Measurements from ENCODE around the gene IGSF22.

Gene IGSF22

DNA sequence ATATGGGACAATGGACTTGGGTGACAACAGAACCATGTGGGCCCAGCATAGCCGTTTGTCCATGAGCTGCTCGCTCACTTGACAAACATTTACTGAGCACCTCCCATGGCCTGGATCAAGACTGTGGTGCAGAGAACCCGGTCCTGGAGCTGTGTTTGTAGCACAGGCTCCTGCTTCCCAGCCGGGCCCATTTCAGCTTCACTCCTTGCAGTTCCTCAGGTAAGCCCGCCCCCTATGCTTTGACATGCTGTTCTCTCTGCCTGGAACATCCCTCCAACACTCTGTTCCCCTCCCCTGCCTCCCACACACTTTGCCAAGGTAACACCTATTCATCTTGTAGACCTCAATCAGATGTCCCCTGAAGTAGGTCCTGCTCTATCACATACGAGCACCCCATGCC, 19.3 kb upstream of the IGSF22 start:
- H3K4me3 ChIP-seq (ENCODE audit: low read depth, low read length), result no peak overlapping the region
- TF ChIP-seq, protein P1, sequence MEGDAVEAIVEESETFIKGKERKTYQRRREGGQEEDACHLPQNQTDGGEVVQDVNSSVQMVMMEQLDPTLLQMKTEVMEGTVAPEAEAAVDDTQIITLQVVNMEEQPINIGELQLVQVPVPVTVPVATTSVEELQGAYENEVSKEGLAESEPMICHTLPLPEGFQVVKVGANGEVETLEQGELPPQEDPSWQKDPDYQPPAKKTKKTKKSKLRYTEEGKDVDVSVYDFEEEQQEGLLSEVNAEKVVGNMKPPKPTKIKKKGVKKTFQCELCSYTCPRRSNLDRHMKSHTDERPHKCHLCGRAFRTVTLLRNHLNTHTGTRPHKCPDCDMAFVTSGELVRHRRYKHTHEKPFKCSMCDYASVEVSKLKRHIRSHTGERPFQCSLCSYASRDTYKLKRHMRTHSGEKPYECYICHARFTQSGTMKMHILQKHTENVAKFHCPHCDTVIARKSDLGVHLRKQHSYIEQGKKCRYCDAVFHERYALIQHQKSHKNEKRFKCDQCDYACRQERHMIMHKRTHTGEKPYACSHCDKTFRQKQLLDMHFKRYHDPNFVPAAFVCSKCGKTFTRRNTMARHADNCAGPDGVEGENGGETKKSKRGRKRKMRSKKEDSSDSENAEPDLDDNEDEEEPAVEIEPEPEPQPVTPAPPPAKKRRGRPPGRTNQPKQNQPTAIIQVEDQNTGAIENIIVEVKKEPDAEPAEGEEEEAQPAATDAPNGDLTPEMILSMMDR (IDR thresholded peaks at IDR 0.05; ENCODE audit: low read depth, low read length), result no peak

GRCh38 chr11:18743900-18744514, 18.0 kb upstream of the IGSF22 start:
- TF ChIP-seq, protein P1 (IDR thresholded peaks at IDR 0.05; ENCODE audit: low read depth, low read length), result no peak
- H3K4me3 ChIP-seq (ENCODE audit: low read depth, low read length), result no peak overlapping the region

DNA sequence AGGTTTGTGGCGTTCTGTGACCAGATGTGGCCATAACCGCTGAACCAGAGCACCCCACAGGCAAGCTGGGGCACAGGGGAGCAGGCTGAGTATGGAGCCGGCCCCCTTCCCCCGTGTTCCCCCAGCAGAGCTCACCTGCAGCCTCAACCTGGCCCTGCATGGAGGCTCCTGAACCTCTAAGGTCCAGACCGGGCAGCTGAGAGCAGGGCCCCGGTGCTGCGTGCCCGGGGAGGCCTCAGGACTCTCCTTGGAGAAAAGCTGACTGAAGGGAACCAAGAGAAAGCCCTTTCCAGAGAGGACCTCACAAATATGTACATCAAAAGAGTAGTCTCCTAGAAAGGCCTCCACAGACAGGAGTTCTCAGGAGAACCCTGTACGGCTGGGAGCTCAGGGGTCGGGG, 17.4 kb upstream of the IGSF22 start:
- H3K4me3 ChIP-seq (ENCODE audit: low read depth, low read length), result no peak overlapping the region
- TF ChIP-seq, protein P1 (IDR thresholded peaks at IDR 0.05; ENCODE audit: low read depth, low read length), result no peak

GRCh38 chr11:18741783-18742182, 15.8 kb upstream of the IGSF22 start:
- TF ChIP-seq, protein P1 (IDR thresholded peaks at IDR 0.05; ENCODE audit: low read depth, low read length), result no peak
- H3K4me3 ChIP-seq (ENCODE audit: low read depth, low read length), result no peak overlapping the region

DNA sequence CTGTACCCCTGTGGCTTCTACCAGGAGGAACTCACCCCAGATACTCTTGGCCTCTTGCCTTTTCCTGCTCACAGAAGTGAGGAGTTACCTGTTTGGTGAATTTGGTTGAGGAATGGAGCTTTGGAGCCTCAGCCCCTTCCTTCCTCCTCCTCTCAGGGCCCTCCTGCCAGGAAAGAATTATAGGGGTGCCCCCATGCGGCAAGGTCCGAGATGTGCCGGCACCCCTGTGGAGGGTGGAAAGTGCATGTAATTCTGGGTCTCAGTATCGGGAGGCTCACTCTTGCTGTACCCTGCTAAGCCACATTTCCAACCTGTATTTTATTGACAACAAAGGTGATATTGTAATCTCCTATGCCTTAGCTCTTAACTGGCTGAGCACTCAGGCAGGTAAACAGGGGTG, 13.7 kb upstream of the IGSF22 start:
- no peak overlapping the region for H3K4me3 ChIP-seq (ENCODE audit: low read depth, low read length)
- TF ChIP-seq, protein P1 (IDR thresholded peaks at IDR 0.05; ENCODE audit: low read depth, low read length), result no peak

DNA sequence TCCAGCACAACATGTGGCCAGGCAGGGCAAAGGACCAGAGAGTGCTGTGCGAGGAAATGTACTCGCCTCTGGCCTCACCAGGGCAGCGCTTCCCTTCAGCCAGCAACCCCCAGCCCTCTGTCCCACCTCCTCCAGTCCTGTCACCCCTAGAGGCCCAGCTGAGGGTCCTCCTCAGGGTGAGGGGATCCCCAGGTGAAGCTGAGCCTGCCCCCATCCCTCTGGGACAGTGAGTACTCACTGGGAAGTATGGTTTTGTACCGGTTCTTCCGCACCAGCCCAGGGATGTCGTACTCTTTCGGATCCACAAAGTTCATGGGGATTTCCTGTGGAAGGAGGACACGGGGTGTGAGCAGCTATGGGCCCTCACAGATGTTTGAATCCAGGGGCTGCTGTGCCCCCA, 11.7 kb upstream of the IGSF22 start:
- TF ChIP-seq, protein P1 (IDR thresholded peaks at IDR 0.05; ENCODE audit: low read depth, low read length), result no peak
- H3K4me3 ChIP-seq (ENCODE audit: low read depth, low read length), result no peak overlapping the region

GRCh38 chr11:18736590-18737148, 10.7 kb upstream of the IGSF22 start:
- TF ChIP-seq, protein P1 (IDR thresholded peaks at IDR 0.05; ENCODE audit: low read depth, low read length), result no peak
- no peak overlapping the region for H3K4me3 ChIP-seq (ENCODE audit: low read depth, low read length)

All from WI38 (cell line).